OCI-LY7 (cell line): ENCODE data around the gene RHBDF1. TPM values are rescaled to one million over a fixed set of nuclear protein-coding genes. Genes with fewer than 3 reads are reported as not detected.

Experiments
- BruUV-seq: library from RNA; stranded (reverse); fragments of 400-500 nt; replicated peaks from 2 replicates; lab custom pipeline; 2021; lab: Mats Ljungman, UMichigan
- CTCF ChIA-PET: fragments of 300-600 bp; sonication (Branson Sonifier 250); formaldehyde crosslinking; loops from one replicate; lab custom pipeline; 2022; ENCODE audit warnings: antibody characterized with exemption; ENCODE audit not compliant: unreplicated experiment; lab: Charles Lee
- POLR2A ChIA-PET: fragments of 300-600 bp; sonication (Branson Sonifier 250); formaldehyde crosslinking; loops from one replicate; lab custom pipeline; 2022; ENCODE audit warnings: antibody characterized with exemption; lab: Charles Lee
- DNase-seq: peaks from one replicate; pipeline ENCODE4 v3.0.0-alpha.2; 2015; ENCODE audit warnings: low spot score
- H2AFZ ChIP-seq: fragments of 200-600 bp; sonication (generic), shearing (Covaris generic); 2 replicates; pipeline ENCODE4 v1.6.1; 2014; ENCODE audit warnings: mild to moderate bottlenecking, antibody characterized with exemption, low read length, moderate library complexity
- H3K27ac ChIP-seq: fragments of 200-600 bp; sonication (generic); 2 replicates; pipeline ENCODE4 v1.5.1; 2014; ENCODE audit warnings: mixed run types, low read depth, mild to moderate bottlenecking, moderate library complexity, low read length, inconsistent platforms; ENCODE audit not compliant: poor library complexity, severe bottlenecking
- H3K36me3 ChIP-seq: fragments of 200-600 bp; sonication (generic); 2 replicates; pipeline ENCODE4 v1.6.1; 2014; ENCODE audit warnings: mild to moderate bottlenecking, antibody characterized with exemption, low read length, moderate library complexity, mixed read lengths; ENCODE audit not compliant: insufficient read depth
- H3K4me1 ChIP-seq: fragments of 200-600 bp; sonication (generic); 2 replicates; pipeline ENCODE4 v1.5.1; 2014; ENCODE audit warnings: mild to moderate bottlenecking, low read length; ENCODE audit not compliant: insufficient read depth, poor library complexity, severe bottlenecking
- H3K4me2 ChIP-seq: fragments of 200-600 bp; sonication (generic); 2 replicates; pipeline ENCODE4 v1.6.1; 2014; ENCODE audit warnings: mild to moderate bottlenecking, low read length
- H3K4me3 ChIP-seq: fragments of 200-600 bp; sonication (generic); 2 replicates; pipeline ENCODE4 v1.5.1; 2014; ENCODE audit warnings: mild to moderate bottlenecking, low read depth, low read length; ENCODE audit not compliant: poor library complexity, severe bottlenecking
- H3K79me2 ChIP-seq: fragments of 200-600 bp; sonication (generic); 2 replicates; pipeline ENCODE4 v1.6.1; 2016; ENCODE audit warnings: low read depth, mild to moderate bottlenecking, low read length, moderate library complexity, mixed read lengths; ENCODE audit not compliant: insufficient read depth
- H3K9me2 ChIP-seq: fragments of 200-600 bp; sonication (generic); 2 replicates; pipeline ENCODE4 v1.6.1; 2016; ENCODE audit warnings: mild to moderate bottlenecking, low read length, mixed read lengths; ENCODE audit not compliant: insufficient read depth
- H3K9me3 ChIP-seq: fragments of 200-600 bp; sonication (generic); 2 replicates; pipeline ENCODE4 v1.6.1; 2014; ENCODE audit warnings: mild to moderate bottlenecking, mixed run types, low read length, mixed read lengths
- H4K20me1 ChIP-seq: fragments of 200-600 bp; sonication (generic); 2 replicates; pipeline ENCODE4 v1.6.1; 2014; ENCODE audit warnings: mild to moderate bottlenecking, antibody characterized with exemption, low read length, moderate library complexity, mixed read lengths; ENCODE audit not compliant: insufficient read depth
- EZH2phosphoT487 ChIP-seq: fragments of 200-600 bp; sonication (generic); IDR thresholded peaks from 2 replicates; pipeline ENCODE4 v1.6.1; 2018; ENCODE audit warnings: low read depth, borderline replicate concordance, mild to moderate bottlenecking, mixed run types, antibody characterized with exemption, low read length, moderate library complexity, mixed read lengths
- intact Hi-C: fragments of 100-400 bp; cut with micrococcal nuclease; formaldehyde crosslinking; loops from one replicate; pipeline ENCODE4 v1.10.0; 2022; ENCODE audit not compliant: unreplicated experiment
- total RNA-seq, 2 experiments: library from RNA; depleted of rRNA in 1 of 2; stranded (reverse); fragments of >200 nt in 1 of 2; shearing (Covaris generic) in 1 of 2; gene quantifications; 2 replicates each; pipeline ENCODE4 v1.2.3, GENCODE V29; 2014 to 2022
- TF ChIP-seq, protein P1 (sequence below): fragments of 200-600 bp; sonication (generic); conservative IDR thresholded peaks from 2 replicates; pipeline ENCODE4 v1.5.1; 2014; ENCODE audit warnings: mild to moderate bottlenecking, antibody characterized with exemption, low read length, moderate library complexity, mixed read lengths

RHBDF1 gene
- total RNA-seq, 2 experiments from 2014 or later, result 0.13 to 0.68 TPM

DNA sequence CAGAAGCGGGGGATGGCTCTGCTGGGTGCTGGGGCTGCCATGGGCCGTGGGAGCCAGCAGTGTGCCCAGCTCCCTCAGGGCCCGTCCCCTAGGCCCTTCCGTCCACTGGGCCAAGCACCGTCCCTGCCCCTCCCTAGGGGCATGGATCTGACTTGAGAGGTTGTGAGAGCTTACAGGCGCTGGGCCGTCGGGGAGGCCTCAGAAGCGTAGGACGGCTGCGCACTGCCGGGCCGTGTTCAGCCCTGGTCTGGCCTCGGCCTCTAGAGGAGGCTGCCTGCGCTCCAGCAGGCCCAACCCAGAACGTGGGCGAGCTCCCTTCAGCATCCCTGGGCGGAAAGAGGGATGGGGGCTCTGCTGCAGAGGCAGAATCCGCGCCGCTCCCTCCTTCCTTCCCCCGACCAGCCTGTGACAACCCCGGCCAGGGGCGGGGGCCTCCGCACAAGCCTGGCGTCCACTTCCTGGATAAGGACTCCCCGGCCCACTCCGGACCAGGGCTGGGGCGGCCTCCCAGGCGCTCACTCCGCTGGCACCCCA lies 4.9 kb upstream of the RHBDF1 start:
- no TSS peak for BruUV-seq
- Histone ChIP-seq H3K9me3 (no peaks in the 10 kb centered on the region), H3K9me2 (no peaks in the 10 kb centered on the region), H3K4me2 (peak overlapping the region; percentile 92), H3K27ac (peak overlapping the region; percentile 35), H3K79me2 (no peaks in the 10 kb centered on the region), H4K20me1 (no peaks in the 10 kb centered on the region), H2AFZ (peak overlapping the region; percentile 70; the same call in 1 of the 2 replicates), H3K4me3 (peak overlapping the region; percentile 86), H3K4me1 (peaks cover 29% of the 10 kb centered on the region), H3K36me3 (peaks cover 3% of the 10 kb centered on the region; the same call in 1 of the 2 replicates)
- ChIA-PET POLR2A (interaction anchor here (0.5 to 0.6 kb wide), 2 partner anchors 20 to 455 kb away, joined by 3 read pairs; no protein-coding TSS in a partner anchor), CTCF (no interaction called here)
- peak; percentile 62 for DNase-seq
- intact Hi-C loops, result loop anchor here (2.0 kb wide), 1 partner anchor 25 kb away; the partner anchor contains the start of genes POLR3K and SNRNP25
- TF ChIP-seq, protein P1, sequence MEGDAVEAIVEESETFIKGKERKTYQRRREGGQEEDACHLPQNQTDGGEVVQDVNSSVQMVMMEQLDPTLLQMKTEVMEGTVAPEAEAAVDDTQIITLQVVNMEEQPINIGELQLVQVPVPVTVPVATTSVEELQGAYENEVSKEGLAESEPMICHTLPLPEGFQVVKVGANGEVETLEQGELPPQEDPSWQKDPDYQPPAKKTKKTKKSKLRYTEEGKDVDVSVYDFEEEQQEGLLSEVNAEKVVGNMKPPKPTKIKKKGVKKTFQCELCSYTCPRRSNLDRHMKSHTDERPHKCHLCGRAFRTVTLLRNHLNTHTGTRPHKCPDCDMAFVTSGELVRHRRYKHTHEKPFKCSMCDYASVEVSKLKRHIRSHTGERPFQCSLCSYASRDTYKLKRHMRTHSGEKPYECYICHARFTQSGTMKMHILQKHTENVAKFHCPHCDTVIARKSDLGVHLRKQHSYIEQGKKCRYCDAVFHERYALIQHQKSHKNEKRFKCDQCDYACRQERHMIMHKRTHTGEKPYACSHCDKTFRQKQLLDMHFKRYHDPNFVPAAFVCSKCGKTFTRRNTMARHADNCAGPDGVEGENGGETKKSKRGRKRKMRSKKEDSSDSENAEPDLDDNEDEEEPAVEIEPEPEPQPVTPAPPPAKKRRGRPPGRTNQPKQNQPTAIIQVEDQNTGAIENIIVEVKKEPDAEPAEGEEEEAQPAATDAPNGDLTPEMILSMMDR, result no peak
- no peak for TF ChIP-seq EZH2phosphoT487

DNA sequence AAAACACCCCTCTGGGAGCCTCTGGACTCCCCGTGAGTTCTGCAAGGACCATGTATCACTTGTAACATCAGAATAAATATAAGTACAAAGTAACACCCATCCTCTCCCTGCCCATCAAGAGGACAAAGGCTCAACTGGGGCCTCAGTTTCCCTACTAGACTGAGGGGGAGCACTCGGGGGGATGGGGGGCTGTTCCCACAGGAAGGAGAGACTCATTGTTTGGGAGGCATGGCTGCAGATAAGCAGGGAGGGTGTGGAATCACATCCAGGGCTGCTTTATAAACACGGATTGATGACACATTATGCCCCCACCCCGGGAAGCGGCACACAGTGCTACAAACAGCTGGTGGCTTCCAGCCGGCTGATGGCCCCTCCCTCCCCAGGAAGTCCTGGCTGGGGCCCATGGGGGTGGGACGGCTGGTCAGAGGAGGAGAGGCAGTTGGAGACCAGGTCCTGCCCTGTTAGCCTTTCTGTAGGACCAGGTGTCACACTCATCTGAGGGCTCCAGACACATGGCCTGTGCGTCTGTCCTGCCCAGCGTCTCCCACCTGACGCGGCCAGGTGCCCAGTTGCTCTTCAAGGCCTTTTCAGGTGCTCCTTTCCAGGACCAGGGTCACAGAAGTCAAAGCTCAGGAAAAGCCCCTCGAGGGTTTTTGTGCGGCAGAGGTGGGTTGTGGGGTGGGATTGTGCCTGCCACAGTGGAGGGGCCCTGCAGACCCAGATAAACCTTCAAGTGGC lies 4.3 kb upstream of the RHBDF1 start:
- Histone ChIP-seq H3K79me2 (no peaks in the 10 kb centered on the region), H4K20me1 (no peaks in the 10 kb centered on the region), H2AFZ (no peak overlapping the region), H3K4me2 (peak overlapping the region; percentile 92), H3K4me3 (peak overlapping the region; percentile 86), H3K36me3 (peaks cover 3% of the 10 kb centered on the region; the same call in 1 of the 2 replicates), H3K9me2 (no peaks in the 10 kb centered on the region), H3K27ac (peak overlapping the region; percentile 35), H3K9me3 (no peaks in the 10 kb centered on the region), H3K4me1 (peaks cover 29% of the 10 kb centered on the region)
- POLR2A ChIA-PET, result interaction anchor here (0.5 kb wide), 1 partner anchor 20 kb away, joined by 3 read pairs; no protein-coding TSS in a partner anchor
- TF ChIP-seq, protein P1, result no peak
- TF ChIP-seq EZH2phosphoT487, result no peak
- intact Hi-C loops, result loop anchor here (2.0 kb wide), 1 partner anchor 24 kb away; the partner anchor contains the start of genes POLR3K and SNRNP25
- peak; percentile 40 for DNase-seq
- no TSS peak for BruUV-seq
- CTCF ChIA-PET, result no interaction called here
